A549 (cell line): Measurements from ENCODE around the gene FABP2. TPM values are rescaled to one million over a fixed set of nuclear protein-coding genes. Genes with fewer than 3 reads are reported as not detected.
A peak's percentile ranks its signal among the peaks of the same experiment; 100 is the strongest.

Source experiments
- ATAC-seq, 2 experiments: fragments of 200-7000 bp in 1 of 2; fragments of >200 bp in 1 of 2; cut with Nextera tagmentation in 1 of 2; cut with Tn5 transposase in 1 of 2; 3 replicates each; pipeline versions ENCODE4 v1.8.0 to v1.9.1; 2018 to 2020; ENCODE audit warnings: mild to moderate bottlenecking in 1 of 2, moderate library complexity in 1 of 2
- CTCF ChIA-PET: fragments of 300-600 bp; sonication (Branson Sonifier 250); formaldehyde crosslinking; extraction: SDS; loops from one replicate; lab custom pipeline; 2021; ENCODE audit warnings: antibody characterized with exemption, inconsistent platforms; lab: Yijun Ruan, JAX
- POLR2A ChIA-PET: fragments of 350-600 bp; formaldehyde crosslinking; extraction: SDS; loops from one replicate; lab custom pipeline; 2021; ENCODE audit warnings: antibody characterized with exemption, inconsistent platforms; lab: Yijun Ruan, JAX
- DNase-seq, 2 experiments: peaks; one replicate each; pipeline versions ENCODE4 v3.0.0 to v3.0.0-alpha.2; 2011 to 2016; ENCODE audit warnings: low read depth in 1 of 2, low spot score in 1 of 2
- FAIRE-seq: peaks from 2 replicates; lab custom pipeline; 2011; peaks lifted over from hg19 to GRCh38; lab: Jason Lieb, UNC
- H3K27ac ChIP-seq, 2 experiments: fragments of >200 bp; sonication (Bioruptor Twin); formaldehyde crosslinking; 3 replicates each; pipeline ENCODE4 v1.5.1; 2016 to 2017
- H3K4me1 ChIP-seq: fragments of >200 bp; sonication (Bioruptor Twin); formaldehyde crosslinking; 3 replicates; pipeline ENCODE4 v1.6.1; 2016
- H3K4me2 ChIP-seq: fragments of >200 bp; sonication (Bioruptor Twin); formaldehyde crosslinking; 3 replicates; pipeline ENCODE4 v1.6.1; 2016
- H3K4me3 ChIP-seq: fragments of >200 bp; sonication (Bioruptor Twin); formaldehyde crosslinking; 3 replicates; pipeline ENCODE4 v1.5.1; 2016
- H3K9me3 ChIP-seq: fragments of >200 bp; sonication (Bioruptor Twin); formaldehyde crosslinking; 3 replicates; pipeline ENCODE4 v1.6.1; 2016
- CBX8 ChIP-seq: fragments of 200-600 bp; sonication (generic); IDR thresholded peaks from 2 replicates; pipeline ENCODE4 v1.6.1; 2016
- E2F6 ChIP-seq: IDR thresholded peaks from 2 replicates; pipeline ENCODE4 v1.6.1; 2012; ENCODE audit warnings: low read depth, borderline replicate concordance
- EHMT2 ChIP-seq: fragments of 200-600 bp; sonication (generic); IDR thresholded peaks from 2 replicates; pipeline ENCODE4 v1.6.1; 2016; ENCODE audit warnings: antibody characterized with exemption, low read depth, mild to moderate bottlenecking, moderate library complexity
- FOXS1 ChIP-seq: fragments of 250-450 bp; sonication (Bioruptor Pico); IDR thresholded peaks from 2 replicates; pipeline ENCODE4 v1.5.0; 2020; ENCODE audit warnings: mild to moderate bottlenecking, moderate library complexity
- HEYL ChIP-seq: fragments of 250-450 bp; sonication (Bioruptor Pico); IDR thresholded peaks from 2 replicates; pipeline ENCODE4 v1.8.0; 2021; ENCODE audit warnings: mild to moderate bottlenecking, moderate library complexity
- HOXB13 ChIP-seq: fragments of 250-450 bp; sonication (Bioruptor Pico); IDR thresholded peaks from 2 replicates; pipeline ENCODE4 v1.5.0; 2020; ENCODE audit warnings: low read depth, mild to moderate bottlenecking, moderate library complexity
- JUN ChIP-seq, 2 experiments: fragments of >200 bp; sonication (Bioruptor Twin); formaldehyde crosslinking; IDR thresholded peaks; 2 replicates in 1 of 2; 3 replicates in 1 of 2; pipeline ENCODE4 v1.6.1; 2016 to 2017
- KDM5A ChIP-seq: fragments of 200-600 bp; sonication (generic); IDR thresholded peaks from 2 replicates; pipeline ENCODE4 v1.6.1; 2016; ENCODE audit warnings: antibody characterized with exemption, mild to moderate bottlenecking
- MAFK ChIP-seq: fragments of 450-650 bp; IDR thresholded peaks from 2 replicates; pipeline ENCODE4 v1.6.1; 2014; ENCODE audit not compliant: partially characterized antibody
- MAX ChIP-seq: IDR thresholded peaks from 2 replicates; pipeline ENCODE4 v1.6.1; 2012
- PHF8 ChIP-seq: fragments of 200-600 bp; sonication (generic); IDR thresholded peaks from 2 replicates; pipeline ENCODE4 v1.6.1; 2016; ENCODE audit warnings: low read depth, mild to moderate bottlenecking, antibody characterized with exemption, moderate library complexity, borderline replicate concordance
- POLR2A ChIP-seq: IDR thresholded peaks from 2 replicates; pipeline ENCODE4 v1.6.1; 2012; ENCODE audit warnings: mild to moderate bottlenecking, low read length
- POLR2AphosphoS2 ChIP-seq: conservative IDR thresholded peaks from 2 replicates; pipeline ENCODE4 v1.6.1; 2012; ENCODE audit warnings: low read length, improper control_type of control experiment, inconsistent platforms
- REST ChIP-seq: fragments of 200-600 bp; sonication (generic); IDR thresholded peaks from 2 replicates; pipeline ENCODE4 v1.6.1; 2016; ENCODE audit warnings: antibody characterized with exemption, mild to moderate bottlenecking, moderate library complexity
- USF2 ChIP-seq: fragments of 450-650 bp; IDR thresholded peaks from 2 replicates; pipeline ENCODE4 v1.6.1; 2014; ENCODE audit warnings: antibody characterized with exemption
- ZFP36 ChIP-seq: fragments of 450-650 bp; IDR thresholded peaks from 2 replicates; pipeline ENCODE4 v1.6.1; 2014; ENCODE audit warnings: borderline replicate concordance; ENCODE audit not compliant: partially characterized antibody
- WGBS: methylation state at CpG from one replicate; pipeline ENCODE4 v1.1.6; 2017; ENCODE audit errors: missing lambda C conversion rate; 5-methylcytosine and 5-hydroxymethylcytosine counted together
- polyA plus RNA-seq, 4 experiments: library from polyadenylated mRNA; depleted of rRNA in 3 of 4; stranded (reverse); fragments of >200 nt; fragmentation: RNase III in 1 of 4; extraction: RNeasy Plus Mini Kit Qiagen cat#74134 plus additional on column Dnase treatment in 1 of 4; gene quantifications; 2 replicates in 3 of 4; 3 replicates in 1 of 4; pipeline ENCODE4 v1.2.3, GENCODE V29; 2011 to 2017

Gene FABP2
- polyA plus RNA-seq, 2 of the 4 experiments (the other 2 are of a cell fraction) = not detected

GRCh38 chr4:119302073-119302832 lies 19.7 kb downstream of the FABP2 start:
- no peak for ATAC-seq
- Histone ChIP-seq H3K4me3 (no peak overlapping the region), H3K9me3 (no peaks in the 10 kb centered on the region), H3K27ac (no peak overlapping the region), H3K4me1 (peaks cover 13% of the 10 kb centered on the region; the same call in 2 of the 3 replicates), H3K4me2 (no peak overlapping the region)
- FAIRE-seq = no peak
- 53% methylated on average over 5 of the region's 5 CpGs for WGBS
- POLR2A ChIA-PET = no interaction called here
- no peak for DNase-seq
- CTCF ChIA-PET = interaction anchor here (0.7 to 3.7 kb wide), 2 partner anchors 11 to 20 kb away, joined by 3 to 12 read pairs; partner anchors contain the start of gene FABP2
- no peak for TF ChIP-seq ZFP36
- TF ChIP-seq CBX8 = no peak
- TF ChIP-seq KDM5A = no peak
- no peak for TF ChIP-seq MAFK
- TF ChIP-seq POLR2AphosphoS2 = no peak
- no peak for TF ChIP-seq EHMT2

GRCh38 chr4:119300101-119300978 lies 21.6 kb downstream of the FABP2 start:
- ChIA-PET POLR2A (interaction anchor here (0.6 to 2.3 kb wide), 7 partner anchors 9 to 263 kb away, joined by 3 to 15 read pairs (median 3); partner anchors contain the start of gene USP53), CTCF (interaction anchor here (0.8 to 3.2 kb wide), 6 partner anchors 13 to 319 kb away, joined by 3 to 10 read pairs (median 4); no protein-coding TSS in a partner anchor)
- Histone ChIP-seq H3K4me2 (peak overlapping the region; percentile 93), H3K27ac (peak overlapping the region; percentile 88 to 91), H3K9me3 (no peaks in the 10 kb centered on the region), H3K4me1 (peaks cover 13% of the 10 kb centered on the region; the same call in 2 of the 3 replicates), H3K4me3 (peak overlapping the region; percentile 89)
- peak; percentile 66 to 93 for DNase-seq
- WGBS = under 1% methylated on average over 39 of the region's 54 CpGs
- FAIRE-seq = no peak
- ATAC-seq = peak; percentile 96 to 98
- TF ChIP-seq HEYL (CRISPR knock-in tag) = no peak
- 0 out of 2 replicates have a peak, but pooled peaks have one; percentile 38 for TF ChIP-seq PHF8
- TF ChIP-seq MAX = peak; percentile 85
- TF ChIP-seq FOXS1 = no peak
- peak; percentile 12 for TF ChIP-seq POLR2A
- peak; percentile 71 for TF ChIP-seq USF2
- TF ChIP-seq JUN (IDR thresholded peaks at IDR 0.05) = peak in 1 of 2 experiments; percentile 45; a peak in 1 of 5 replicates
- no peak for TF ChIP-seq HOXB13
- TF ChIP-seq MAFK = no peak
- TF ChIP-seq REST = no peak
- peak; percentile 53; the same call in 1 of the 2 replicates for TF ChIP-seq E2F6
